ENCODE measurements around the gene DYNC1I1. TPM values are rescaled to one million over a fixed set of nuclear protein-coding genes. Genes with fewer than 3 reads are reported as not detected.

The DYNC1I1 gene
- total RNA-seq, 1 donor from 2014 or later = 2.3 TPM

- no peak for DNase-seq
- intact Hi-C loops (cut with DNase I) = no loop called here
- no peak for TF ChIP-seq CTCF (IDR thresholded peaks at IDR 0.05)
- H3K27me3 ChIP-seq = no peaks in the 10 kb centered on the region
- H3K4me3 ChIP-seq = no peak overlapping the region
- no peak overlapping the region for H3K27ac ChIP-seq
- no peaks in the 10 kb centered on the region for H3K9me3 ChIP-seq
- H3K4me1 ChIP-seq = no peaks in the 10 kb centered on the region
- no peaks in the 10 kb centered on the region for H3K36me3 ChIP-seq
- ATAC-seq = no peak
Observed at GRCh38 chr7:95963446-95963990, 191.2 kb downstream of the DYNC1I1 start.

DNA sequence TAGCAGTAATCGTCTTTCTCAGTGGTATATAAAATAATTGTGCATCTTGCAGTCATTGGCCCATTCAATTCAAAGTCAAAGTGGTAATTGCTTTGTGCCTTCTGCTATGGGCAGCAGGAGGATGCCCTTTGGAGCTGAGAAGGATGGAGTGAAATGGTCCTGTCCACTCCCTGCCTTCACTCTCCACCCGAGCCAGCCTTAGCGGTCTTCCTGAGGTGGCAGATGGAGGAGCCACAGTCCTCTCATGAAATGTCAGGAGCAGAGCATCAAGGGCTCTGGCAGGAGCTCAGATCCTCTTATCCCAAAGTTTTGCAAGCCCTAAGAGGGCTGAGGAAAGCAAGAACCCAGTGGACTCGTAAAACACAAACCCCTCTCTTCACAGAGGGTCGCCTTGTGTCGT is 199.4 kb downstream of the DYNC1I1 start:
- no peak for DNase-seq
- Histone ChIP-seq H3K4me1 (no peaks in the 10 kb centered on the region), H3K4me3 (no peak overlapping the region), H3K27me3 (no peaks in the 10 kb centered on the region), H3K27ac (no peak overlapping the region), H3K36me3 (no peaks in the 10 kb centered on the region), H3K9me3 (no peaks in the 10 kb centered on the region)
- no peak for ATAC-seq
- intact Hi-C loops (cut with DNase I) = no loop called here
- TF ChIP-seq CTCF (IDR thresholded peaks at IDR 0.05) = no peak

DNA sequence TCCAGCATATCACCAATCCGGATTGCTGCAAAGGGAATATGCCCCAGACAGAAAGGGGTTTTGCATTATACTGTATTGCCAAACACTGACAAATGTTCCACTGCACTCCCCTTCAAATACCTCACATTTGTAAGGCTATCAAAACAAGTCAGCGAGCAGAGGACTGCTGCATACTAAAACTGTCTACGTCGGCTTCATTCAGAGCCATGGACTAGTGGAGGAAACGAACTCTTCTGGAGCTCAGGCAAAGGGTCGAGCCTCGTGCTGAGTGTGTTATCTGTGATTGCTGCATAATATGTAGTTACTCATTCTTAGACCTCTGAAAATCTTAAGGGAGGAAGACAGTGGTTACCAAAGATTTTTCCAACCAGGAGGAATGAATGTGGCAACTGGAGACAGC is 200.2 kb downstream of the DYNC1I1 start:
- no peak overlapping the region for H3K27ac ChIP-seq
- no peaks in the 10 kb centered on the region for H3K27me3 ChIP-seq
- H3K4me3 ChIP-seq = no peak overlapping the region
- intact Hi-C loops (cut with DNase I) = no loop called here
- ATAC-seq = no peak
- H3K9me3 ChIP-seq = no peaks in the 10 kb centered on the region
- TF ChIP-seq CTCF (IDR thresholded peaks at IDR 0.05) = no peak
- H3K4me1 ChIP-seq = no peaks in the 10 kb centered on the region
- no peaks in the 10 kb centered on the region for H3K36me3 ChIP-seq
- DNase-seq = no peak

- Histone ChIP-seq H3K4me1 (no peaks in the 10 kb centered on the region), H3K36me3 (no peaks in the 10 kb centered on the region), H3K9me3 (no peaks in the 10 kb centered on the region), H3K27me3 (no peaks in the 10 kb centered on the region), H3K27ac (no peak overlapping the region), H3K4me3 (no peak overlapping the region)
- intact Hi-C loops (cut with DNase I) = no loop called here
- no peak for TF ChIP-seq CTCF (IDR thresholded peaks at IDR 0.05)
- no peak for ATAC-seq
- DNase-seq = no peak
Observed at GRCh38 chr7:95974108-95974507, 201.8 kb downstream of the DYNC1I1 start.

GRCh38 chr7:95976369-95977060 is 204.2 kb downstream of the DYNC1I1 start:
- intact Hi-C loops (cut with DNase I) = no loop called here
- H3K36me3 ChIP-seq = no peaks in the 10 kb centered on the region
- ATAC-seq (no peak), DNase-seq (no peak)
- no peaks in the 10 kb centered on the region for H3K9me3 ChIP-seq
- no peaks in the 10 kb centered on the region for H3K27me3 ChIP-seq
- no peak overlapping the region for H3K27ac ChIP-seq
- H3K4me3 ChIP-seq = no peak overlapping the region
- H3K4me1 ChIP-seq = no peaks in the 10 kb centered on the region
- TF ChIP-seq CTCF (IDR thresholded peaks at IDR 0.05) = no peak
